ENCODE results near the gene OTUB2.

GRCh38 chr14:93989939-93990338 lies 36.2 kb upstream of the OTUB2 start:
- TF ChIP-seq CTCF (IDR thresholded peaks at IDR 0.05) (no peak), MAX (IDR thresholded peaks at IDR 0.05; ENCODE audit: low read depth) (no peak), EZH2phosphoT487 (IDR thresholded peaks at IDR 0.05; ENCODE audit: borderline replicate concordance, low read depth) (no peak), JUND (IDR thresholded peaks at IDR 0.05) (no peak), SMC3 (IDR thresholded peaks at IDR 0.05; ENCODE audit: low read depth, low read length) (no peak), TEAD4 (IDR thresholded peaks at IDR 0.05; ENCODE audit: borderline replicate concordance, insufficient read depth) (no peak), POLR2AphosphoS5 (IDR thresholded peaks at IDR 0.05; ENCODE audit: low read depth, low read length) (no peak), YY1 (IDR thresholded peaks at IDR 0.05; ENCODE audit: low read depth) (no peak), EP300 (IDR thresholded peaks at IDR 0.05; ENCODE audit: borderline replicate concordance in 1 of 2, low read depth in 1 of 2, low read length in 1 of 2) (no peak), GABPA (IDR thresholded peaks at IDR 0.05; ENCODE audit: low read depth) (no peak), TAF1 (IDR thresholded peaks at IDR 0.05; ENCODE audit: borderline replicate concordance, low read depth, low read length) (no peak), SIN3A (IDR thresholded peaks at IDR 0.05; ENCODE audit: borderline replicate concordance, low read depth, low read length) (no peak), RCOR1 (IDR thresholded peaks at IDR 0.05; ENCODE audit: low read length) (no peak), PBX3 (IDR thresholded peaks at IDR 0.05) (no peak)
